22Rv1 (cell line): ENCODE data around the gene PKHD1.

Experiments used
- H3K27ac ChIP-seq: fragments of 450-650 bp; 2 replicates; pipeline ENCODE4 v1.5.1; 2017
- ZFX ChIP-seq: fragments of 450-650 bp; IDR thresholded peaks from 2 replicates; pipeline ENCODE4 v1.6.1; 2017; ENCODE audit warnings: antibody characterized with exemption, borderline replicate concordance
- TF ChIP-seq, protein P1 (sequence below): fragments of 450-650 bp; IDR thresholded peaks from 2 replicates; pipeline ENCODE4 v1.5.1; 2017; ENCODE audit warnings: mild to moderate bottlenecking

Gene PKHD1

DNA sequence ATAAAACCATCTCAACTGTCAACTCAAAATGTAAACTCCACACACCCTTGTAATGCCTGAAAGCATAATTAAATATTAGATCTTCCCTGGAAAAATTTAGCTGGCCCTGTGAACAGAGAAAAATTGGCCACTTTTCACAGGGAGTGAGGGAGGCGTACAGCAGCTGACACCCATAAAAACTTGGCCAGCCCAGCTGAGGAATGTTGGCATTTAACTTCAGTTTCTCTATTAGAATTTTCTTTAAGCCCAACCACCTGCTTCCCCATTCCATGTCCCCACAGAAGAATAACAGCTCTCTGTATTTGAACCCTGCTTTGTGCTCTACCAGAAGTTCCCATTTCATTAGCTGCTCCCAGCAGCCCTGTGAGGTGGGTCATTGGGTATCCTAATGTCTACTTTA lies 41.0 kb downstream of the PKHD1 start:
- TF ChIP-seq ZFX, result no peak
- TF ChIP-seq, protein P1, sequence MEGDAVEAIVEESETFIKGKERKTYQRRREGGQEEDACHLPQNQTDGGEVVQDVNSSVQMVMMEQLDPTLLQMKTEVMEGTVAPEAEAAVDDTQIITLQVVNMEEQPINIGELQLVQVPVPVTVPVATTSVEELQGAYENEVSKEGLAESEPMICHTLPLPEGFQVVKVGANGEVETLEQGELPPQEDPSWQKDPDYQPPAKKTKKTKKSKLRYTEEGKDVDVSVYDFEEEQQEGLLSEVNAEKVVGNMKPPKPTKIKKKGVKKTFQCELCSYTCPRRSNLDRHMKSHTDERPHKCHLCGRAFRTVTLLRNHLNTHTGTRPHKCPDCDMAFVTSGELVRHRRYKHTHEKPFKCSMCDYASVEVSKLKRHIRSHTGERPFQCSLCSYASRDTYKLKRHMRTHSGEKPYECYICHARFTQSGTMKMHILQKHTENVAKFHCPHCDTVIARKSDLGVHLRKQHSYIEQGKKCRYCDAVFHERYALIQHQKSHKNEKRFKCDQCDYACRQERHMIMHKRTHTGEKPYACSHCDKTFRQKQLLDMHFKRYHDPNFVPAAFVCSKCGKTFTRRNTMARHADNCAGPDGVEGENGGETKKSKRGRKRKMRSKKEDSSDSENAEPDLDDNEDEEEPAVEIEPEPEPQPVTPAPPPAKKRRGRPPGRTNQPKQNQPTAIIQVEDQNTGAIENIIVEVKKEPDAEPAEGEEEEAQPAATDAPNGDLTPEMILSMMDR, result no peak
- H3K27ac ChIP-seq, result no peak overlapping the region

GRCh38 chr6:52045481-52045880 lies 41.9 kb downstream of the PKHD1 start:
- no peak overlapping the region for H3K27ac ChIP-seq
- TF ChIP-seq, protein P1, result no peak

GRCh38 chr6:52045033-52045432 lies 42.4 kb downstream of the PKHD1 start:
- H3K27ac ChIP-seq, result no peak overlapping the region
- TF ChIP-seq, protein P1, result no peak
- TF ChIP-seq ZFX, result no peak

DNA sequence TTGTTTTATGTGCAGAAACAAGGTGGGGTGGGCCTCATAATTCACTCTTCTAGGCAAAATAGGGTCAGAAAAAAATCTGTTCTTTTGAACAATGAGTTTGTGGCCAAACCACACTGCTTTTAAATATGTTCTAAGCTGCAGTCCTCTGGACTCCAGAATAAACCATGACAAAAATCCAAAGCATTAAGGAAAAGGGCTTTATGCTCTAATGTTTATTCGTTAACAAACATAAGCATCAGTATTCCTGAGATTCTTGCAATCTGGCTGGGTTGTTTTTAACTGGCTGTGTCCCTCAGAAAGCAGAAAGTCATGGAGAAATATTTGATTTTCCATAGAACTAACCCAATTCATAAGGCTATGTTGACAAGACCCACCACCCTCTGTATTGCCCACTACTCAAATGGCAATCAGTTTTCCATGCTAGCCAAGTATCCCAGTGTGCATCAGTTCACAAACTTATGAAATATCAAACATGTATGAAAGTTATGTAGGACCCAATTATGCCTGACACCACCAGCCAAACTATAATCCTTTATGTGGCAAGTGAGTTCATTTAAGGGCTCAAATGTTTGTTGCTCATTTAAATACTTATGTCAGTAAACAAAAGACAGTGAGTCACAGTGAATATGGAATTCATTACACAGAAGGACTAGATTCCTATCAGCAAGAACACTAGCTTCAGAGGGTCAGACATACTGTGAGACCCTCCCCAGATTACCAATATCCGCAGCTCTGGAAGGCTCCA lies 45.1 kb downstream of the PKHD1 start:
- H3K27ac ChIP-seq, result no peak overlapping the region
- TF ChIP-seq ZFX, result no peak
- TF ChIP-seq, protein P1, result no peak

- no peak overlapping the region for H3K27ac ChIP-seq
- TF ChIP-seq, protein P1, result no peak
- no peak for TF ChIP-seq ZFX
Measured at GRCh38 chr6:52041134-52041533, 46.3 kb downstream of the PKHD1 start.

- TF ChIP-seq, protein P1, result no peak
- no peak for TF ChIP-seq ZFX
- H3K27ac ChIP-seq, result no peak overlapping the region
Measured at GRCh38 chr6:52027699-52028098, 59.7 kb downstream of the PKHD1 start.

DNA sequence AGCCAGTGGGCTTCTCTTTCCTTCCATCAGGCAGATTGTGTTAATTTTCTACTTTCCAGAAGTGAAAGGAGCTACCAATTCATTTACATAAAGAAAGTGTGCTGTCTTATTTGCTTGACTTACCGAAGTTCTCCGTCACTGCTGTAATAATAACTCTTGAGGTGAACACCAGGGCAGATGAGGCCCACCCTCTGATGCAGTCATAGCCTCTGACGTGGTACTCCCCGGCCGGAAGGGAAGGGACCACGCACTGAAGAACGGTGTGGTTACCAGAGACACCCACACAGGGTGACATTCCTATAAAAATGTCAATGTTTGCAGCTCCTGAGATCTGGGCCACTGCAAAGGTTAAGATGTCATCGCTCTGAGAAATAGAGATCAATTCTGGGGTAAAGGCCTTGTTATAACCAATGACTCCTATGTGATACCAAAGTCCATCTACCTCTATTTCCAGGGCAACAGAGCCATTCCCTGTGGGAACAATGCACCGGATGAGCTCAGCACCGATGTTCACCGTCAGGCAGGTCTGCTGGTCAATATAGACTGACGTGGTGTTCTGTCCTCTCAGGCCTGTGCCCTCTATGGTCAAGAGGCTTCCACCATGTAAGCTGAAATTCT lies 62.9 kb downstream of the PKHD1 start:
- no peak overlapping the region for H3K27ac ChIP-seq
- no peak for TF ChIP-seq ZFX
- TF ChIP-seq, protein P1, result no peak
